Pancreas (tissue), 10 donors: ENCODE measurements around the gene CFAP54. TPM values are rescaled to one million over a fixed set of nuclear protein-coding genes. Genes with fewer than 3 reads are reported as not detected.

Source experiments
- ATAC-seq, 4 donors: fragments of 200-7000 bp; cut with Tn5 transposase; one replicate each; pipeline versions ENCODE4 v1.8.0 to v1.9.1; 2020; ENCODE audit warnings: mild to moderate bottlenecking in 4 of 4, moderate library complexity in 4 of 4
- DNase-seq, 6 donors: peaks; one replicate each; pipeline ENCODE4 v3.0.0-alpha.2; 2020
- FAIRE-seq: peaks from 2 replicates; lab custom pipeline; 2012; peaks lifted over from hg19 to GRCh38; lab: Jason Lieb, UNC
- H3K27ac ChIP-seq, 4 donors: fragments of 200-600 bp; sonication (generic); 1 replicate in 3 of 4; 2 replicates in 1 of 4; pipeline versions ENCODE4 v1.5.0 to v1.8.0; 2020
- H3K27me3 ChIP-seq, 4 donors: fragments of 200-600 bp; one replicate each; pipeline ENCODE4 v1.8.0; 2021
- H3K36me3 ChIP-seq, 3 donors: fragments of 200-600 bp; sonication (generic) in 1 of 3; one replicate each; pipeline versions ENCODE4 v1.5.0 to v1.8.0; 2020 to 2021
- H3K4me1 ChIP-seq, 3 donors: fragments of 200-600 bp; one replicate each; pipeline ENCODE4 v1.8.0; 2021
- H3K4me3 ChIP-seq, 4 donors: fragments of 200-600 bp; sonication (generic) in 2 of 4; one replicate each; pipeline versions ENCODE4 v1.5.0 to v1.8.0; 2020 to 2021
- H3K9me3 ChIP-seq, 4 donors: fragments of 200-600 bp; one replicate each; pipeline ENCODE4 v1.8.0; 2021
- CTCF ChIP-seq, 4 donors: fragments of 200-600 bp; sonication (generic) in 3 of 4; IDR thresholded peaks; one replicate each; pipeline versions ENCODE4 v1.5.0 to v1.8.0; 2021; ENCODE audit warnings: antibody characterized with exemption in 4 of 4
- WGBS, 2 donors: extraction: QIAGEN DNeasy Blood & Tissue Kit; methylation state at CpG; one replicate each; pipeline ENCODE4 v1.1.7; 2013; 5-methylcytosine and 5-hydroxymethylcytosine counted together
- intact Hi-C, 3 donors: fragments of 100-400 bp; cut with DNase I; formaldehyde crosslinking; loops; one replicate each; pipeline versions ENCODE4 v1.11.1 to v1.14.2; 2022
- polyA plus RNA-seq, 2 donors: library from polyadenylated mRNA; stranded (reverse); fragments of 200-250 nt; gene quantifications; one replicate each; pipeline ENCODE4 v1.2.3, GENCODE V29; 2013
- total RNA-seq, 6 donors: library from RNA; stranded (reverse); fragmentation: NEBNext Ultra II Directional in 4 of 6; extraction: Animal tissue kit (Norgen Biotek cat#: 25700) in 4 of 6; gene quantifications; one replicate each; pipeline versions ENCODE4 v1.2.1 to v1.2.4, GENCODE V29; 2021 to 2023
- donor health status: healthy with polysubstance abuse.
- donor health status: DM: no; HTN: no; CAD: no; lungs with moderate emphysema.
- donor health status: DM: no; HTN: no; CAD: no.
- donor health status: control.
- donor health status: control.
- donor health status: Bipolar disorder and iron deficiency.
- donor health status: DM: yes; HTN: yes; CAD: no.
- donor health status: DM: no; HTN: no; CAD: no.
- donor health status: DM: no; HTN: no; CAD: no.
- donor health status: DM: yes; HTN: yes; CAD: no.

CFAP54 gene
- total and polyA plus RNA-seq, 8 donors, result 0.02 to 0.21 (median 0.11) TPM

- intact Hi-C loops, result no loop called here
- no peak for ATAC-seq
- no peak overlapping the region for H3K4me3 ChIP-seq
- DNase-seq, result no peak
- FAIRE-seq, result no peak
- no peaks in the 10 kb centered on the region for H3K36me3 ChIP-seq
- 57 to 69% methylated on average over 2 of the region's 2 CpGs for WGBS, 2 donors
- no peaks in the 10 kb centered on the region for H3K9me3 ChIP-seq
- no peak for TF ChIP-seq CTCF (IDR thresholded peaks at IDR 0.05)
- no peaks in the 10 kb centered on the region for H3K27me3 ChIP-seq
- no peaks in the 10 kb centered on the region for H3K4me1 ChIP-seq
- no peak overlapping the region for H3K27ac ChIP-seq
Measured at GRCh38 chr12:96605684-96606083, 116.3 kb downstream of the CFAP54 start.

- Histone ChIP-seq H3K27me3 (no peaks in the 10 kb centered on the region), H3K4me3 (no peak overlapping the region), H3K36me3 (no peaks in the 10 kb centered on the region), H3K27ac (no peak overlapping the region), H3K4me1 (no peaks in the 10 kb centered on the region), H3K9me3 (no peaks in the 10 kb centered on the region)
- WGBS, 2 donors, result 49 to 53% methylated on average over 3 of the region's 3 CpGs
- TF ChIP-seq CTCF (IDR thresholded peaks at IDR 0.05), result no peak
- no peak for ATAC-seq
- FAIRE-seq, result no peak
- intact Hi-C loops, result no loop called here
- no peak for DNase-seq
Measured at GRCh38 chr12:96606134-96606533, 116.8 kb downstream of the CFAP54 start.

- no peaks in the 10 kb centered on the region for H3K36me3 ChIP-seq
- TF ChIP-seq CTCF (IDR thresholded peaks at IDR 0.05), result no peak
- no peak overlapping the region for H3K27ac ChIP-seq
- no peaks in the 10 kb centered on the region for H3K27me3 ChIP-seq
- FAIRE-seq, result no peak
- intact Hi-C loops, result no loop called here
- H3K4me3 ChIP-seq, result no peak overlapping the region
- H3K4me1 ChIP-seq, result no peaks in the 10 kb centered on the region
- ATAC-seq, result no peak
- H3K9me3 ChIP-seq, result no peaks in the 10 kb centered on the region
- no peak for DNase-seq
- WGBS, 2 donors, result 43 to 56% methylated on average over 4 of the region's 4 CpGs
Measured at GRCh38 chr12:96606644-96607043, 117.3 kb downstream of the CFAP54 start.

- FAIRE-seq (no peak), DNase-seq (no peak), ATAC-seq (no peak)
- H3K27ac ChIP-seq, result no peak overlapping the region
- H3K36me3 ChIP-seq, result no peaks in the 10 kb centered on the region
- TF ChIP-seq CTCF (IDR thresholded peaks at IDR 0.05), result no peak
- no peaks in the 10 kb centered on the region for H3K4me1 ChIP-seq
- WGBS, 2 donors, result 73 to 76% methylated on average over 2 of the region's 2 CpGs
- H3K27me3 ChIP-seq, result no peaks in the 10 kb centered on the region
- intact Hi-C loops, result no loop called here
- no peaks in the 10 kb centered on the region for H3K9me3 ChIP-seq
- H3K4me3 ChIP-seq, result no peak overlapping the region
Measured at GRCh38 chr12:96617178-96617577, 127.8 kb downstream of the CFAP54 start.

- FAIRE-seq (no peak), ATAC-seq (no peak)
Measured at GRCh38 chr12:96623155-96623554, 133.8 kb downstream of the CFAP54 start.

More at GRCh38 chr12:96623155-96623554, 133.8 kb downstream of the CFAP54 start:
- no peaks in the 10 kb centered on the region for H3K9me3 ChIP-seq
- H3K27ac ChIP-seq, result no peak overlapping the region
- DNase-seq, result no peak
- no peaks in the 10 kb centered on the region for H3K4me1 ChIP-seq
- H3K4me3 ChIP-seq, result no peak overlapping the region
- H3K36me3 ChIP-seq, result no peaks in the 10 kb centered on the region
- intact Hi-C loops, result no loop called here
- H3K27me3 ChIP-seq, result no peaks in the 10 kb centered on the region
- no peak for TF ChIP-seq CTCF (IDR thresholded peaks at IDR 0.05)
